Subcutaneous abdominal adipose tissue (tissue), 5 donors: ENCODE results near the gene LCNL1.

Experiments
- H3K27ac ChIP-seq: one replicate; pipeline ENCODE4 v1.7.0; 2013; ENCODE audit warnings: low read depth, mild to moderate bottlenecking, inconsistent platforms, low read length, moderate library complexity
- H3K27me3 ChIP-seq, 5 donors: one replicate each; pipeline ENCODE4 v1.7.0; 2013; ENCODE audit warnings: low read length in 5 of 5, inconsistent platforms in 1 of 5; ENCODE audit not compliant: control insufficient read depth in 5 of 5, insufficient read depth in 4 of 5
- H3K36me3 ChIP-seq, 5 donors: one replicate each; pipeline ENCODE4 v1.7.0; 2013; ENCODE audit warnings: low read length in 5 of 5; ENCODE audit not compliant: control insufficient read depth in 5 of 5, insufficient read depth in 5 of 5
- H3K4me1 ChIP-seq, 5 donors: one replicate each; pipeline ENCODE4 v1.7.0; 2013; ENCODE audit warnings: low read length in 5 of 5, mild to moderate bottlenecking in 3 of 5, moderate library complexity in 1 of 5; ENCODE audit not compliant: control insufficient read depth in 5 of 5, insufficient read depth in 5 of 5
- H3K4me3 ChIP-seq, 5 donors: one replicate each; pipeline ENCODE4 v1.7.0; 2013; ENCODE audit warnings: low read length in 5 of 5, low read depth in 1 of 5
- H3K9ac ChIP-seq, 5 donors: one replicate each; pipeline ENCODE4 v1.7.0; 2013; ENCODE audit warnings: low read length in 5 of 5, mild to moderate bottlenecking in 4 of 5, moderate library complexity in 3 of 5
- H3K9me3 ChIP-seq, 5 donors: one replicate each; pipeline ENCODE4 v1.7.0; 2013; ENCODE audit warnings: low read length in 5 of 5; ENCODE audit not compliant: control insufficient read depth in 5 of 5
- donor health status: healthy.
- donor health status: healthy.
- donor health status: healthy.
- donor health status: healthy.
- donor health status: healthy.

The LCNL1 gene

DNA sequence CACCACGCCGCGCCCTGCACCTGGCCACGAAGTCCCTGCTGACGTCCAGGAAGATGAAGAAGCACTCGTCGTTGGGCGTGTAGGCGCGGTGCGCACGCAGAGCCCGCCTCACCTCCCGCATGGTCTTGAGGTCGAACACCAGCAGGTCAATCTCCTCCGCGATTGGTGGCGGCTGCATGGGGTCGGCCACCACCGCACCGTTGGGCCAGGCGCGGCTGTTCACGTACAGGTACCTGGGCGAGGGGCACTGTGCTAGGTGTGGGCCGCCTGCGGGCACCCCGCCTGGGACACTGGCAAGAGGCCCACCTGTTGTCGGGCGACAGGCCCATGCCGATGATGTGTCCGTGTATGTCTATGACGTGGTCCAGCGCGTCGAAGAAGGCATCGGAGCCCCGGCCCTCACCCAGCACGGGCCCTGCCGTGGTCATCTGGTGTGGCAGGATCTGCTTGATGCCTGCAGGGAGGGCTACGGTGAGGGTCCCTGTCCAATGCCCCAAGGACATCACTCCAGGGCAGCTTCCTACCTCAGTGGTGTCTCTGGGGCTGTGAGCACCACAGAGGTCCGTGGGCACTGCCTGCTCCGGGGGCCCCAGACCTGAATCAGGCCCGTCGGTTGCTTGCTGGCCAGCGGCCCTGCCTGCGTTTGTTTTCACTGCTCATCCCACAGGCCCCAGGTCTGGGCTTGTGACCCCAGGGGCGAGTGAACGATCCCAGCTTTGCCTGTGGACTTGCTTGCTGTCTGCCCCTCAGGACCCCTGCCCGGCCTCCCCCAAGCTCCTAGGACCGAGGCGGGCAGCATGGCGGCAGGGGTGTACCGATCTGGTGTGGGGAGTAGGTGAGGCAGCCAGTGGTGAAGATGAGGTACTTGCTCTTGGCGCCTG is 41.3 kb upstream of the LCNL1 start:
- H3K9ac ChIP-seq, result no peak overlapping the region
- H3K27me3 ChIP-seq, result no peaks in the 10 kb centered on the region
- H3K4me3 ChIP-seq, result no peak overlapping the region
- no peak overlapping the region for H3K27ac ChIP-seq
- peaks cover 5 to 70% (median 46%) of the 10 kb centered on the region in 5 donors for H3K4me1 ChIP-seq
- peaks cover 0 to 3% (median 0%) of the 10 kb centered on the region in 5 donors for H3K9me3 ChIP-seq
- peaks cover 0 to 47% (median 39%) of the 10 kb centered on the region in 5 donors for H3K36me3 ChIP-seq

DNA sequence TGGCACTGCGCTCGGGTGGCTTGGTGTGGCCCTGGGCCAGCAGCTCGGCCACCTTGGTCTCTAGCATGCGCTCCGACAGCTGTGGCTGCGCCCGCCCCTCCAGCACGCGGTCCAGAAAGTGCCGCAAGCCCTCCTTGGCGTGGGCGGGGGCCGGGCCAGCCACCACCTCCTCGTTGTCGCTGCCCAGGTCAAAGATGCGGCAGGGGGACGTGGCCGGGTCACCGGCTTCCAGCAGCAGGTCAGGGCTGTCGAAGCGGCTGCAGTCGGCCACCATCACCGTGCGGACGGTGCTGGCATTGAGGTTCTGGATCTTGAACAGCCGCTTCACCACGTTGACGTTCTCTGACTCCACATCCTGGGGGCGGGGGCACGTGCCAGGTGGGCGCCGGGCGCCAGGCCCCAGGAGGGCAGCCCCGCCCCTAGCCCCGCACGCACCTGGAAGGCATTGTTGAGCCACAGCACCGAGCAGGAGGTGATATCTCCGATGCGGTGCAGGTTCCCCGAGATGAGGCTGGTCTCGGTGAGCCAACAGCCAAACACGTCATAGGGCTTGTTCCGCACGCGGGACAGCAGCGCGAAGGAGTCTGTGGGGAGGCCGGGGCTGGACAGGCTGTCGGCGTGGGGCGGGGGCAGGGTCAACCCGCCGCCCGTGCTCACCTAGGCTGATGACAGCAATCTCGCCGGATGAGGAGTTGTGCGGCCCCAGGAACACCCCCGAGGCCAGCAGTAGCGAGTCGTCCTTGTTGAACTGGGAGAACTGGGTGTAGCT is 40.5 kb upstream of the LCNL1 start:
- Histone ChIP-seq H3K27me3 (no peaks in the 10 kb centered on the region), H3K4me1 (peaks cover 5 to 75% (median 46%) of the 10 kb centered on the region in 5 donors), H3K27ac (no peak overlapping the region), H3K9me3 (peaks cover 0 to 2% (median 0%) of the 10 kb centered on the region in 5 donors), H3K4me3 (no peak overlapping the region), H3K9ac (no peak overlapping the region), H3K36me3 (peaks cover 0 to 47% (median 39%) of the 10 kb centered on the region in 5 donors)

DNA sequence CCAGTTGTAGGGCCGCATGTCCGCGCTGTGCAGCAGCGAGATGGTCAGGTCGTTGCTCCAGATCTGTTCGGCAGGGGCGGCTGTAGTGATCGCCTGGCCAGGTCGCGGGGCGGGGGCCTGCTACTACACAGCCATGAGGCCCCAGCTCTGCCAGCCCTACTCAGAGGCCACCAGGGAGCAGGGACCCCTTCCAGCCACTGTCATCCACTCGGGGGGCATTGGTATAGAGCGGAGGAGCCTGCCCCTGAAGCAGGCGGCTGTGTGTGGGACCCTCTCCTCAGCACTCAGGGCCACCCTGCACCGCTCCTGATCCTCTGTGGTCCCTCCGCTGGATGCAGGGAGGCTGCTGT is 39.9 kb upstream of the LCNL1 start:
- no peak overlapping the region for H3K9ac ChIP-seq
- H3K4me3 ChIP-seq, result peak overlapping the region in 2 of 5 donors; percentile 73 to 84
- H3K9me3 ChIP-seq, result no peaks in the 10 kb centered on the region
- no peaks in the 10 kb centered on the region for H3K27me3 ChIP-seq
- peaks cover 0 to 45% (median 39%) of the 10 kb centered on the region in 5 donors for H3K36me3 ChIP-seq
- H3K27ac ChIP-seq, result no peak overlapping the region
- peaks cover 5 to 75% (median 44%) of the 10 kb centered on the region in 5 donors for H3K4me1 ChIP-seq

DNA sequence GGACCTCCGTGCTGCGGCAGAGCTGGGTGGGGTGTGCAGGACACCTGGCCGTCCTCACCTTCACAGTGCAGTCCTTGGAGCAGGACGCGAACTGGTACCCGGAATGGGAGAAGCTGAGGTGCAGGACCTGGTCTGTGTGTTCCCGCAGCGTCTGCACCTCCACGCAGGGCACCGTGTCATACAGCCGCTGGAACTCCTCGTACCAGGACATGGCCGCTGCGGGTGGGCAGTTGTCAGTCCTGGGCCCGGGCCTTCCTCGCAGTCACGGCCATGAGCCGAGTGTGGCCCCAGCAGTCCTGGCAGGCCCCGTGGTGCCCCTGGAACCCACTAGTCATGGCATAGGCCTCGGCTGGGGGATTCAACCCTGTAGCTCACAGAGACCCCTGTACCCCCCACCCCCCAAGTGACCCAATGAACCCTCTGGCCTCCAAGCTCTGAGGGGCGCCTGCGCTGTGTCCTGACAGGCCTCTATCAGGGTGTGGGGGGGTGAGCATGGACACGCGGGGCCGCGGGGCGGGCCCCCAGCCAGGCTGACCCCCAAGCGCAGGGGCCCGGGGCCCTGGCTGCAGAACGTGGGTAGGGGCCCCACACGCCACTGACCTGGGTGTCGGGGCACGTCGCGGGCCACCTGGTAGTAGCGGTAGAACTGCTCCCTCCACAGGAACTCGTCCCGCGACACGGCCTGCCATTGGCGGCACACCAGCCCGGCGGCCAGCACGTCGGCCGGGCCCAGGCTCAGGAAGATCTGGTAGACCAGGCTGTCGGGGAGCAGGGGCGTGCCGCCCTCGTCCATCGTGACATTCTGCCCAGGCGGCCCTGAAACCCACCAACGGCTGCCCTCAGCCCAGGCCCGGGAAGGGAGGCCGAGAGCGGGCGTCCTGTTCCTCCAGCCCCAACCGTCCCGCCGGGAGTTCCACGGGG is 39.2 kb upstream of the LCNL1 start:
- peaks cover 5 to 73% (median 40%) of the 10 kb centered on the region in 5 donors for H3K4me1 ChIP-seq
- no peaks in the 10 kb centered on the region for H3K27me3 ChIP-seq
- H3K27ac ChIP-seq, result peak overlapping the region; percentile 77
- H3K9ac ChIP-seq, result peak overlapping the region; percentile 56 to 87 (median 79)
- peak overlapping the region; percentile 35 to 87 (median 77) for H3K4me3 ChIP-seq
- H3K9me3 ChIP-seq, result no peaks in the 10 kb centered on the region
- peaks cover 0 to 43% (median 39%) of the 10 kb centered on the region in 5 donors for H3K36me3 ChIP-seq

DNA sequence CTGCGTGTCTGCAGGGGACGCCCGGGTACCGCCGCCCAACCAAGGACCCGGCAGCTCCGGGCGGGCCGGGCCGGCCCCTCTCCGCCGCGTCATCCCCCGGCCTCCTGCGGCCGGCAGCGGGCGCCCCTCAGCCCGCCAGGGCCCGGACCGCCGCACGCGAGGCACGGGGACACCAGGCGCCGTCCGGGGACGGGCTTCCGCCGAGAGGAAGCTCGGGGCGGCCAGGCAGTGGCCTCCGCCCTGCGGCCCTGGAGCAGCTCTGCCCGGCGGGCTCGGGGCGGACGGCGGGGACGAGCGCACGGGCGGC is 38.6 kb upstream of the LCNL1 start:
- Histone ChIP-seq H3K9me3 (no peaks in the 10 kb centered on the region), H3K36me3 (peaks cover 0 to 41% (median 37%) of the 10 kb centered on the region in 5 donors), H3K27ac (peak overlapping the region; percentile 77), H3K4me3 (peak overlapping the region in 4 of 5 donors; percentile 73 to 87 (median 80)), H3K4me1 (peaks cover 5 to 68% (median 37%) of the 10 kb centered on the region in 5 donors), H3K9ac (peak overlapping the region in 4 of 5 donors; percentile 69 to 87 (median 82)), H3K27me3 (no peaks in the 10 kb centered on the region)

DNA sequence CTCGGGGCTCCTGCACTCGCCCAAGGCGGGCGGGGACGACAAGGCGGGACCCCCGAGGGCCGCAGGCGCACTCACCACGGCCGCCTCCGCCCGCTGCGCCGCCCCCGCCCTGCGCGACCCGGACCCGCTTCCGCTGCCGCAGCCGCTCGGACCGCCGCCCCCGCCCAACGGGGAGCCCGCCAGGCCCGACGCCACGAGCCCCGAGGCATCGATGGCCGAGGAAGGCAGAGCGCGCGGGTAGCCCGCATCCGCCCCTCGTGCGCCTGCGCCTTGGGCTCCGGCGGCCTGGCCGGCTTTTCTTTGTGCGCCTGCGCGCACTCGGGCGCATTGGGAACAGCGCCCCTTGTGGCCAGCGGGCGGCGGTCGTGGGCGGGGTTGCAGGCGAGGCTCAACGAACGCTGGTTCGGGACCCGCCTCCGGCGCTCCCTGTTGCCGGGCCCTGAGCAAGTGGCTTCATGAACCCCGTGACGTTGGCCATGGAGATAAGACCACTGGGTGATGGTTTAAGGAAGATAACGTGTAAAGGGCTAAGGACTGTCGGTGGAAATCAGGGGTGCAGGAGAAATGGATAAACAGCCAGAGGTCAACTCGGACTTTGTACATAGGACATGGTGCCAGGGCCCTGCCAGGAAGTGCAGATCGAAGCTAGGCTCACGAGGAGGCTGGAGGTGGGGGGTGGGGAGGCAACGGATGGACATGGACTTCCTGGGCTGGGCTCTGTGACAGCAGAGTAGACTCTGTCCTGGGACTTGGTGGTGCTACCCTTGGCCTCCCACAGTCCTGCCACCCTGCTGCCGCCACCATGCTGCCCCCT is 38.1 kb upstream of the LCNL1 start, which contains the start of the genes C8G and FBXW5:
TSS of gene C8G (plus strand) at position 725 of the 814 bp plus-strand sequence. CDS start at position 803, 78 bp downstream.
TSS of gene FBXW5 (minus strand) at position 220 of the 814 bp plus-strand sequence. CDS start 655 bp downstream, outside the sequence.
- no peaks in the 10 kb centered on the region for H3K9me3 ChIP-seq
- H3K27me3 ChIP-seq, result no peaks in the 10 kb centered on the region
- H3K4me1 ChIP-seq, result peaks cover 5 to 67% (median 35%) of the 10 kb centered on the region in 5 donors

DNA sequence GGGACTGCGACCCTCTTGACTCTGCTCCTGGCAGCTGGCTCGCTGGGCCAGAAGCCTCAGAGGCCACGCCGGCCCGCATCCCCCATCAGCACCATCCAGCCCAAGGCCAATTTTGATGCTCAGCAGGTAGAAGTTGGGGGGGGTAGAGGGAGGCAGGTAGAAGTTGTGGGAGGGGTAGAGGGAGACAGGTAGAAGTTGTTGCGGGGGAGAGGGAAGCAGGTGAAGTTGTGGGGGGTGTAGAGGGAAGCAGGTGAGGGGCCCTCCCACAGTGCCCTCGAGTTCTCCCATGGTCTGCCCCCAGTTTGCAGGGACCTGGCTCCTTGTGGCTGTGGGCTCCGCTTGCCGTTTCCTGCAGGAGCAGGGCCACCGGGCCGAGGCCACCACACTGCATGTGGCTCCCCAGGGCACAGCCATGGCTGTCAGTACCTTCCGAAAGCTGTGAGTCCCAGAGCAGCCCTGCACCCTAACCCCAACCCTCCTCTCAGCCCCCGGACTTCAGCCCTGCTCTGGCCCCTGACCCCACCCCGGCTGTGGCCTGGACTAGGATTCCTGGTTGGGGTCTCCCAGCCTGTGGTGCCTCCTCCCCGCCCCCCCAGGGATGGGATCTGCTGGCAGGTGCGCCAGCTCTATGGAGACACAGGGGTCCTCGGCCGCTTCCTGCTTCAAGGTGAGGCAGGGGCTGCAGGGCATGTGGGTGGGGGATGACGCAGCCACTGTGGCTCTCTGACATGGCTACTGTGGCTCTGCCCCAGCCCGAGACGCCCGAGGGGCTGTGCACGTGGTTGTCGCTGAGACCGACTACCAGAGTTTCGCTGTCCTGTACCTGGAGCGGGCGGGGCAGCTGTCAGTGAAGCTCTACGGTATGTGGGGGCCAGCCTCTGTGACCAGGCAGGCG is 37.2 kb upstream of the LCNL1 start:
- Histone ChIP-seq H3K27me3 (no peaks in the 10 kb centered on the region), H3K4me3 (no peak overlapping the region), H3K9ac (no peak overlapping the region), H3K36me3 (peaks cover 0 to 27% (median 25%) of the 10 kb centered on the region in 5 donors), H3K4me1 (peaks cover 2 to 67% (median 33%) of the 10 kb centered on the region in 5 donors), H3K9me3 (no peaks in the 10 kb centered on the region), H3K27ac (no peak overlapping the region)

More for the DNA sequence above, 38.1 kb upstream of the LCNL1 start, which contains the start of the genes C8G and FBXW5:
- H3K27ac ChIP-seq, result peak within 1 kb of the TSS; percentile 77
- H3K36me3 ChIP-seq, result peaks cover 0 to 35% (median 33%) of the 10 kb centered on the region in 5 donors
- H3K9ac ChIP-seq, result peak within 1 kb of the TSS; percentile 56 to 87 (median 79)
- peak within 1 kb of the TSS; percentile 35 to 87 (median 77) for H3K4me3 ChIP-seq

DNA sequence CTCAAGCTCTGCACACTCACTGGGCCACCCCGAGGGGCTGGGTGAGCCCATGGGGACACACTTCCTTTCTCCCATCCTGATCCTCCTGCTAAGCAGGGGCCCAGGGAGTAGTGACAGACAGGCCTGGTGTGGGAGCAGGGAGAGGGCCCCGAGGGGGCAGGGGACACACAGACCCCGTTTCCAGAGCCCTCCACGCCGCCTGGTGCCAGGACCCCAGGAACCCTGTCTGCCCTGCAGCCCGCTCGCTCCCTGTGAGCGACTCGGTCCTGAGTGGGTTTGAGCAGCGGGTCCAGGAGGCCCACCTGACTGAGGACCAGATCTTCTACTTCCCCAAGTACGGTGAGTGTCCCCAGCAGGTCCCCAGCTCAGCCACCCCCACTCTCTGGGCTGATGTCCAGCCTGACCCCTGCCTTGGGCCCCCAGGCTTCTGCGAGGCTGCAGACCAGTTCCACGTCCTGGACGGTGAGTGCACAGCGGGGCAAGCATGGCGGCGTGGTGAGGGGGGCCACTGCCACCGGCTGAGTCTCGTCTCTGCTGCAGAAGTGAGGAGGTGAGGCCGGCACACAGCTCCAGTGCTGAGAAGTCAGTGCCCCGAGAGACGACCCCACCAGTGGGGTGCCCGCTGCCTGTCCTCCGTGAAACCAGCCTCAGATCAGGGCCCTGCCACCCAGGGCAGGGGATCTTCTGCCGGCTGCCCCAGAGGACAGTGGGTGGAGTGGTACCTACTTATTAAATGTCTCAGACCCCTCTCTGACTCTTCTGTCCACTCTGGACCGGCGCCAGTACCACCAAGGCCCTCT is 36.4 kb upstream of the LCNL1 start:
- Histone ChIP-seq H3K9ac (no peak overlapping the region), H3K9me3 (no peaks in the 10 kb centered on the region), H3K4me3 (no peak overlapping the region), H3K36me3 (peaks cover 0 to 18% (median 16%) of the 10 kb centered on the region in 5 donors), H3K27me3 (no peaks in the 10 kb centered on the region), H3K4me1 (peaks cover 2 to 61% (median 32%) of the 10 kb centered on the region in 5 donors), H3K27ac (no peak overlapping the region)
